ENCODE data around the gene FKBP5.

The FKBP5 gene

DNA sequence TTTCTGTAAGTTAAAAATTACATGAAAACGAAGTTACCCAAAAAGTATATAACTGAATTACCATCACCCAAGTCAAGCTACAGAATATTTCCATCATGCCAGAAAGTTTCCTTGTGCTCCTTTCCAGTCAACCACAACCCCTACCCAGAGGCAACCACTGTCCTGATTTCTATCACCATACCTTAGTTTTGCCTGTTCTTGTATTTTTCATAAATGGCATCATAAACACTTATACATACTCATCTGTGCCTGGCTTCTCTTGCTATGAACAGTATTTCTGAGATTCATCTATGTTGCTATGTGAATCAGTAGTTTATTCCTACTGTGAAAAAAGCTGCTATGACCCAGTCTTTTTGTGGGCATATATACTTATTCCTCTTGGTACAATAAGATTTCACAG lies 7.4 kb downstream of the FKBP5 start:
- no peaks in the 10 kb centered on the region for H3K27me3 ChIP-seq (ENCODE audit: insufficient read depth, poor library complexity, severe bottlenecking)
- no peak for TF ChIP-seq SPI1 (IDR thresholded peaks at IDR 0.05; ENCODE audit: borderline replicate concordance, low read depth)
- TF ChIP-seq POLR2AphosphoS5 (IDR thresholded peaks at IDR 0.05; ENCODE audit: low read depth), result no peak
- TF ChIP-seq, protein P1, sequence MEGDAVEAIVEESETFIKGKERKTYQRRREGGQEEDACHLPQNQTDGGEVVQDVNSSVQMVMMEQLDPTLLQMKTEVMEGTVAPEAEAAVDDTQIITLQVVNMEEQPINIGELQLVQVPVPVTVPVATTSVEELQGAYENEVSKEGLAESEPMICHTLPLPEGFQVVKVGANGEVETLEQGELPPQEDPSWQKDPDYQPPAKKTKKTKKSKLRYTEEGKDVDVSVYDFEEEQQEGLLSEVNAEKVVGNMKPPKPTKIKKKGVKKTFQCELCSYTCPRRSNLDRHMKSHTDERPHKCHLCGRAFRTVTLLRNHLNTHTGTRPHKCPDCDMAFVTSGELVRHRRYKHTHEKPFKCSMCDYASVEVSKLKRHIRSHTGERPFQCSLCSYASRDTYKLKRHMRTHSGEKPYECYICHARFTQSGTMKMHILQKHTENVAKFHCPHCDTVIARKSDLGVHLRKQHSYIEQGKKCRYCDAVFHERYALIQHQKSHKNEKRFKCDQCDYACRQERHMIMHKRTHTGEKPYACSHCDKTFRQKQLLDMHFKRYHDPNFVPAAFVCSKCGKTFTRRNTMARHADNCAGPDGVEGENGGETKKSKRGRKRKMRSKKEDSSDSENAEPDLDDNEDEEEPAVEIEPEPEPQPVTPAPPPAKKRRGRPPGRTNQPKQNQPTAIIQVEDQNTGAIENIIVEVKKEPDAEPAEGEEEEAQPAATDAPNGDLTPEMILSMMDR (IDR thresholded peaks at IDR 0.05; ENCODE audit: insufficient read depth, low read length), result no peak
- TF ChIP-seq REST (IDR thresholded peaks at IDR 0.05; ENCODE audit: insufficient replicate concordance, low read depth), result no peak
- TF ChIP-seq GABPA (IDR thresholded peaks at IDR 0.05; ENCODE audit: low read depth), result no peak
- DNase-seq (ENCODE audit: low read depth in 1 of 2, low spot score in 1 of 2), result no peak
- H3K4me3 ChIP-seq (replicated peaks; ENCODE audit: insufficient read depth, low read length), result no peak overlapping the region
- no peak overlapping the region for H3K27ac ChIP-seq (replicated peaks)

GRCh38 chr6:35679399-35679798 lies 9.3 kb downstream of the FKBP5 start:
- TF ChIP-seq SPI1 (IDR thresholded peaks at IDR 0.05; ENCODE audit: borderline replicate concordance, low read depth) (no peak), REST (IDR thresholded peaks at IDR 0.05; ENCODE audit: insufficient replicate concordance, low read depth) (no peak), GABPA (IDR thresholded peaks at IDR 0.05; ENCODE audit: low read depth) (no peak), POLR2AphosphoS5 (IDR thresholded peaks at IDR 0.05; ENCODE audit: low read depth) (no peak)
- TF ChIP-seq, protein P1 (IDR thresholded peaks at IDR 0.05; ENCODE audit: insufficient read depth, low read length), result no peak
- H3K27me3 ChIP-seq (ENCODE audit: insufficient read depth, poor library complexity, severe bottlenecking), result no peaks in the 10 kb centered on the region
- no peak for DNase-seq (ENCODE audit: low read depth in 1 of 2, low spot score in 1 of 2)
- H3K27ac ChIP-seq (replicated peaks), result no peak overlapping the region
- no peak overlapping the region for H3K4me3 ChIP-seq (replicated peaks; ENCODE audit: insufficient read depth, low read length)

DNA sequence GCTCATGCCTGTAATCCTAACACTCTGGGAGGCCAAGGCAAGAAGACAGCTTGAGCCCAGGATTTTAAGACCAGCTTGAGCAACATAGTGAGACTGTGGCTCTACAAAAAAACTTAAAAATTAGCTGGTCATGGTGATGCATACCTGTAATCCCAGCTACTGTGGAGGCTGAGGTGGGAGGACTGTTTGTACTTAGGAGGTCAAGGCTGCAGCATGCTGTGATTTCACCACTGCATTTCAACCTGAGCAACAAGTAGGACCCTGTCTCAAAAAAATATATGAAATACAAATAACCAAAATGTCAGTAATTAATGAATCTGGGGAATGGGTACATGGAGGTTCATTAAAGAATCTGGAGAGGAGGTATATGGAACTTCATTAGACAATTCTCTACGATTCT lies 9.9 kb downstream of the FKBP5 start:
- TF ChIP-seq POLR2AphosphoS5 (IDR thresholded peaks at IDR 0.05; ENCODE audit: low read depth) (no peak), GABPA (IDR thresholded peaks at IDR 0.05; ENCODE audit: low read depth) (no peak), SPI1 (IDR thresholded peaks at IDR 0.05; ENCODE audit: borderline replicate concordance, low read depth) (no peak), REST (IDR thresholded peaks at IDR 0.05; ENCODE audit: insufficient replicate concordance, low read depth) (no peak)
- TF ChIP-seq, protein P1 (IDR thresholded peaks at IDR 0.05; ENCODE audit: insufficient read depth, low read length), result no peak
- H3K4me3 ChIP-seq (replicated peaks; ENCODE audit: insufficient read depth, low read length), result no peak overlapping the region
- no peak for DNase-seq (ENCODE audit: low read depth in 1 of 2, low spot score in 1 of 2)
- H3K27ac ChIP-seq (replicated peaks), result no peak overlapping the region
- H3K27me3 ChIP-seq (ENCODE audit: insufficient read depth, poor library complexity, severe bottlenecking), result no peaks in the 10 kb centered on the region
